Effector memory CD8-positive, alpha-beta T cell (primary cell): ENCODE data around the gene OR8B2.
"Not testable (repeated sequence)": the region's sequence is repeated elsewhere in the genome, so short reads cannot be mapped to it uniquely, and the experiment has no call there.

Experiments
- ATAC-seq: fragments of 150-1000 bp; cut with Tn5 transposase; replicated peaks from 2 replicates; pipeline ENCODE4 v1.10.0; 2021; ENCODE audit warnings: mild to moderate bottlenecking, moderate library complexity
- DNase-seq, 3 experiments: peaks; one replicate each; pipeline ENCODE4 v3.0.0; 2021
- H3K27ac Mint-ChIP-seq, 2 donors: one replicate each; pipeline ENCODE4 v1.8.0; 2022; ENCODE audit warnings: mild to moderate bottlenecking in 2 of 2, mixed read lengths in 2 of 2, moderate library complexity in 2 of 2
- H3K27me3 Mint-ChIP-seq, 2 donors: one replicate each; pipeline ENCODE4 v1.8.0; 2022; ENCODE audit warnings: mixed read lengths in 2 of 2
- H3K36me3 Mint-ChIP-seq: one replicate; pipeline ENCODE4 v1.8.0; 2022; ENCODE audit warnings: mild to moderate bottlenecking, moderate library complexity, mixed read lengths; ENCODE audit not compliant: insufficient read depth
- H3K4me1 Mint-ChIP-seq, 2 donors: one replicate each; pipeline ENCODE4 v1.8.0; 2022; ENCODE audit warnings: low read depth in 2 of 2, mixed read lengths in 2 of 2
- H3K4me3 Mint-ChIP-seq, 2 donors: one replicate each; pipeline ENCODE4 v1.8.0; 2022; ENCODE audit warnings: mild to moderate bottlenecking in 2 of 2, mixed read lengths in 2 of 2, moderate library complexity in 2 of 2
- H3K9me3 Mint-ChIP-seq, 2 donors: one replicate each; pipeline ENCODE4 v1.8.0; 2022; ENCODE audit warnings: mixed read lengths in 2 of 2
- total RNA-seq, 9 experiments: gene quantifications; one replicate each; lab custom pipeline; 2026; lab: John Stamatoyannopoulos, UW

Gene OR8B2
- 0 reads per million in 9 experiments for total RNA-seq

- Mint-ChIP-seq H3K27ac (no peak within 1 kb of the TSS), H3K4me3 (no peak within 1 kb of the TSS), H3K9me3 (peaks cover 0 to 1% of the 10 kb centered on the region in 2 donors), H3K27me3 (peaks cover 0 to 2% of the 10 kb centered on the region in 2 donors), H3K4me1 (no peaks in the 10 kb centered on the region), H3K36me3 (no peaks in the 10 kb centered on the region)
- no peak for DNase-seq
- ATAC-seq, result no peak
Observed at GRCh38 chr11:124384399-124384798, at the start of gene OR8B2. Gene OR8B2 (minus strand): TSS chr11:124384499. CDS start chr11:124383343, 1,156 bp downstream.

GRCh38 chr11:124429599-124429998 lies 45.3 kb upstream of the OR8B2 start:
- H3K36me3 Mint-ChIP-seq, result no peaks in the 10 kb centered on the region
- DNase-seq (no peak), ATAC-seq (no peak)
- no peaks in the 10 kb centered on the region for H3K4me1 Mint-ChIP-seq
- H3K9me3 Mint-ChIP-seq, result peaks cover 0 to 4% of the 10 kb centered on the region in 2 donors
- no peak overlapping the region for H3K4me3 Mint-ChIP-seq
- peaks cover 0 to 9% of the 10 kb centered on the region in 2 donors for H3K27me3 Mint-ChIP-seq
- no peak overlapping the region for H3K27ac Mint-ChIP-seq

GRCh38 chr11:124424384-124424921 lies 40.2 kb upstream of the OR8B2 start, which contains the start of gene OR8B4:
Gene OR8B4 (minus strand): TSS chr11:124424871. CDS start chr11:124424871, 0 bp downstream.
- no peak within 1 kb of the TSS for H3K27ac Mint-ChIP-seq
- no peaks in the 10 kb centered on the region for H3K4me1 Mint-ChIP-seq
- no peaks in the 10 kb centered on the region for H3K36me3 Mint-ChIP-seq
- peaks cover 8 to 34% of the 10 kb centered on the region in 2 donors for H3K27me3 Mint-ChIP-seq
- no peak within 1 kb of the TSS for H3K4me3 Mint-ChIP-seq
- DNase-seq (no peak), ATAC-seq (no peak)
- H3K9me3 Mint-ChIP-seq, result no peaks in the 10 kb centered on the region

GRCh38 chr11:124421043-124421442 lies 36.7 kb upstream of the OR8B2 start:
- H3K9me3 Mint-ChIP-seq, result no peaks in the 10 kb centered on the region
- no peaks in the 10 kb centered on the region for H3K4me1 Mint-ChIP-seq
- no peaks in the 10 kb centered on the region for H3K36me3 Mint-ChIP-seq
- no peak overlapping the region for H3K4me3 Mint-ChIP-seq
- ATAC-seq (no peak), DNase-seq (no peak)
- peaks cover 8 to 34% of the 10 kb centered on the region in 2 donors for H3K27me3 Mint-ChIP-seq
- no peak overlapping the region for H3K27ac Mint-ChIP-seq

- ATAC-seq (no peak), DNase-seq (no peak)
- Mint-ChIP-seq H3K36me3 (no peaks in the 10 kb centered on the region), H3K4me3 (no peak overlapping the region), H3K27me3 (peaks cover 1 to 11% of the 10 kb centered on the region in 2 donors), H3K27ac (no peak overlapping the region), H3K9me3 (no peaks in the 10 kb centered on the region), H3K4me1 (no peaks in the 10 kb centered on the region)
Observed at GRCh38 chr11:124415356-124415923, 31.1 kb upstream of the OR8B2 start.

GRCh38 chr11:124409906-124410305 lies 25.6 kb upstream of the OR8B2 start:
- Mint-ChIP-seq H3K27ac (no peak overlapping the region), H3K27me3 (peaks cover 4 to 20% of the 10 kb centered on the region in 2 donors), H3K4me1 (no peaks in the 10 kb centered on the region), H3K4me3 (no peak overlapping the region), H3K36me3 (no peaks in the 10 kb centered on the region), H3K9me3 (no peaks in the 10 kb centered on the region)
- DNase-seq, result no peak
- no peak for ATAC-seq

- Mint-ChIP-seq H3K27ac (no peak overlapping the region), H3K4me1 (no peaks in the 10 kb centered on the region), H3K4me3 (no peak overlapping the region), H3K36me3 (no peaks in the 10 kb centered on the region), H3K27me3 (peaks cover 4 to 10% of the 10 kb centered on the region in 2 donors), H3K9me3 (no peaks in the 10 kb centered on the region)
- no peak for ATAC-seq
- DNase-seq, result no peak
Observed at GRCh38 chr11:124405581-124405980, 21.3 kb upstream of the OR8B2 start.

GRCh38 chr11:124403186-124403585 lies 18.9 kb upstream of the OR8B2 start:
- not testable (repeated sequence) for H3K4me3 Mint-ChIP-seq, DNase-seq, H3K27me3 Mint-ChIP-seq, H3K36me3 Mint-ChIP-seq, H3K27ac Mint-ChIP-seq, H3K9me3 Mint-ChIP-seq, H3K4me1 Mint-ChIP-seq, ATAC-seq

GRCh38 chr11:124402326-124402922 lies 18.1 kb upstream of the OR8B2 start:
- ATAC-seq (no peak), DNase-seq (peak; percentile 3 to 6 (median 4))
- H3K27me3 Mint-ChIP-seq, result no peaks in the 10 kb centered on the region
- no peak overlapping the region for H3K4me3 Mint-ChIP-seq
- no peak overlapping the region for H3K27ac Mint-ChIP-seq
- H3K4me1 Mint-ChIP-seq, result no peaks in the 10 kb centered on the region
- no peaks in the 10 kb centered on the region for H3K36me3 Mint-ChIP-seq
- H3K9me3 Mint-ChIP-seq, result no peaks in the 10 kb centered on the region

- DNase-seq (no peak), ATAC-seq (no peak)
- Mint-ChIP-seq H3K27ac (no peak within 1 kb of the TSS), H3K4me3 (no peak within 1 kb of the TSS), H3K9me3 (no peaks in the 10 kb centered on the region), H3K4me1 (no peaks in the 10 kb centered on the region), H3K36me3 (no peaks in the 10 kb centered on the region), H3K27me3 (no peaks in the 10 kb centered on the region)
Observed at GRCh38 chr11:124398924-124399323, 14.6 kb upstream of the OR8B2 start, which contains the start of gene OR8B3. Gene OR8B3 (minus strand): TSS chr11:124399024. CDS start chr11:124397351, 1,673 bp downstream.

GRCh38 chr11:124396847-124397246 lies 12.5 kb upstream of the OR8B2 start:
- not testable (repeated sequence) for H3K9me3 Mint-ChIP-seq, DNase-seq, ATAC-seq

GRCh38 chr11:124394408-124394807 lies 10.1 kb upstream of the OR8B2 start:
- Mint-ChIP-seq H3K27me3 (peaks cover 5 to 7% of the 10 kb centered on the region in 2 donors), H3K4me1 (no peaks in the 10 kb centered on the region), H3K9me3 (peaks cover 0 to 4% of the 10 kb centered on the region in 2 donors), H3K36me3 (no peaks in the 10 kb centered on the region), H3K27ac (no peak overlapping the region), H3K4me3 (no peak overlapping the region)
- ATAC-seq (no peak), DNase-seq (no peak)

More at GRCh38 chr11:124396847-124397246, 12.5 kb upstream of the OR8B2 start:
- not testable (repeated sequence) for H3K4me3 Mint-ChIP-seq, H3K27me3 Mint-ChIP-seq, H3K4me1 Mint-ChIP-seq, H3K27ac Mint-ChIP-seq, H3K36me3 Mint-ChIP-seq

GRCh38 chr11:124382857-124383256 lies 1.4 kb downstream of the OR8B2 start:
- not testable (repeated sequence) for H3K4me3 Mint-ChIP-seq, H3K27ac Mint-ChIP-seq, H3K4me1 Mint-ChIP-seq, H3K9me3 Mint-ChIP-seq, H3K27me3 Mint-ChIP-seq, H3K36me3 Mint-ChIP-seq, ATAC-seq, DNase-seq

GRCh38 chr11:124380585-124380984 lies 3.7 kb downstream of the OR8B2 start:
- no peak for ATAC-seq
- Mint-ChIP-seq H3K4me3 (no peak overlapping the region), H3K4me1 (no peaks in the 10 kb centered on the region), H3K9me3 (no peaks in the 10 kb centered on the region), H3K36me3 (no peaks in the 10 kb centered on the region), H3K27ac (no peak overlapping the region), H3K27me3 (no peaks in the 10 kb centered on the region)
- DNase-seq, result no peak
